HepG2 (cell line): ENCODE data around the gene ZC3H7B. TPM values are rescaled to one million over a fixed set of nuclear protein-coding genes. Genes with fewer than 3 reads are reported as not detected.
A peak's percentile ranks its signal among the peaks of the same experiment; 100 is the strongest.

Experiments
- ATAC-seq: fragments of 200-7000 bp; cut with Tn5 transposase; 3 replicates; pipeline ENCODE4 v1.9.1; 2020; ENCODE audit warnings: mild to moderate bottlenecking, moderate library complexity
- BruUV-seq: library from RNA; stranded (reverse); fragments of 400-500 nt; replicated peaks from 2 replicates; lab custom pipeline; 2021; lab: Mats Ljungman, UMichigan
- CTCF ChIA-PET: fragments of 300-600 bp; formaldehyde crosslinking; extraction: SDS; loops from one replicate; lab custom pipeline; 2021; ENCODE audit warnings: low total read pairs, inconsistent platforms, low intra/inter-chr PET ratio; lab: Yijun Ruan, JAX
- POLR2A ChIA-PET: fragments of 350-600 bp; sonication (Branson Sonifier 250); formaldehyde crosslinking; loops from one replicate; lab custom pipeline; 2020; ENCODE audit warnings: antibody characterized with exemption, inconsistent platforms; lab: Yijun Ruan, JAX
- DNase-seq: peaks from one replicate; pipeline ENCODE4 v3.0.0-alpha.2; 2015; ENCODE audit warnings: low spot score
- FAIRE-seq: peaks from 3 replicates; lab custom pipeline; 2011; peaks lifted over from hg19 to GRCh38; lab: Jason Lieb, UNC
- H2AFZ ChIP-seq: one replicate; pipeline ENCODE4 v1.6.1; 2011; ENCODE audit warnings: low read length, inconsistent platforms
- H3K27ac ChIP-seq: fragments of 300-600 bp; 3 replicates; pipeline ENCODE4 v1.8.0; 2011; ENCODE audit warnings: mixed run types, mild to moderate bottlenecking, mixed read lengths, low read length, inconsistent platforms; ENCODE audit not compliant: insufficient read depth; ENCODE audit errors: extremely low read length
- H3K27me3 ChIP-seq, 2 experiments: fragments of 200-600 bp in 1 of 2; 2 replicates in 1 of 2; 3 replicates in 1 of 2; pipeline versions ENCODE4 v1.6.0 to v1.8.0; 2011; ENCODE audit warnings: low read length in 2 of 2, mild to moderate bottlenecking in 2 of 2, moderate library complexity in 2 of 2, inconsistent platforms in 1 of 2; ENCODE audit not compliant: insufficient read depth in 2 of 2, control insufficient read depth in 1 of 2
- H3K36me3 ChIP-seq, 2 experiments: fragments of 200-600 bp in 1 of 2; replicated peaks in 1 of 2; 2 replicates in 1 of 2; 3 replicates in 1 of 2; pipeline versions ENCODE4 v1.5.1 to v1.8.0; 2011; ENCODE audit warnings: low read length in 2 of 2, inconsistent platforms in 1 of 2; ENCODE audit not compliant: insufficient read depth in 2 of 2, control insufficient read depth in 1 of 2
- H3K4me1 ChIP-seq: 2 replicates; pipeline ENCODE4 v1.5.1; 2012; ENCODE audit warnings: low read length, inconsistent platforms; ENCODE audit not compliant: insufficient read depth
- H3K4me2 ChIP-seq: 2 replicates; pipeline ENCODE4 v1.6.0; 2011; ENCODE audit warnings: low read depth, low read length, inconsistent platforms
- H3K4me3 ChIP-seq, 3 experiments: fragments of 200-600 bp in 1 of 3; sonication (generic), shearing (Covaris generic) in 1 of 3; replicated peaks in 1 of 3; 2 replicates each; pipeline ENCODE4 v1.5.1; 2011 to 2016; ENCODE audit warnings: low read length in 3 of 3, inconsistent platforms in 2 of 3, low read depth in 2 of 3, mild to moderate bottlenecking in 2 of 3, control low read depth in 1 of 3, mixed read lengths in 1 of 3; ENCODE audit not compliant: insufficient read depth in 1 of 3
- H3K79me2 ChIP-seq: one replicate; pipeline ENCODE4 v1.6.1; 2011; ENCODE audit warnings: low read length, inconsistent platforms; ENCODE audit not compliant: insufficient read depth
- H3K9ac ChIP-seq: 2 replicates; pipeline ENCODE4 v1.6.0; 2011; ENCODE audit warnings: mild to moderate bottlenecking, low read depth, low read length, inconsistent platforms; ENCODE audit not compliant: insufficient read depth
- H3K9me3 ChIP-seq: 2 replicates; pipeline ENCODE4 v1.5.1; 2012; ENCODE audit warnings: mild to moderate bottlenecking, low read length
- H4K20me1 ChIP-seq: 2 replicates; pipeline ENCODE4 v1.6.0; 2011; ENCODE audit warnings: inconsistent platforms, mild to moderate bottlenecking, low read length, moderate library complexity; ENCODE audit not compliant: insufficient read depth
- AGO2 ChIP-seq: fragments of 200-400 bp; formaldehyde crosslinking; optimal IDR thresholded peaks from 2 replicates; pipeline ENCODE3; 2017; ENCODE audit warnings: mild to moderate bottlenecking, low read depth, low read length, moderate library complexity
- EED ChIP-seq: sonication (generic); formaldehyde crosslinking; IDR thresholded peaks from 2 replicates; pipeline ENCODE4 v1.5.0; 2020; ENCODE audit warnings: mild to moderate bottlenecking, missing genetic modification reagents
- HOXA3 ChIP-seq: sonication (generic); formaldehyde crosslinking; IDR thresholded peaks from 2 replicates; pipeline ENCODE4 v1.5.0; 2020; ENCODE audit warnings: missing genetic modification reagents
- ZBTB20 ChIP-seq: sonication (generic); formaldehyde crosslinking; IDR thresholded peaks from 2 replicates; pipeline ENCODE4 v1.8.1; 2023; ENCODE audit warnings: missing genetic modification reagents, low read depth, mild to moderate bottlenecking, borderline replicate concordance
- WGBS: methylation state at CpG from one replicate; pipeline ENCODE4 v1.1.6; 2017; ENCODE audit warnings: low lambda C conversion rate; 5-methylcytosine and 5-hydroxymethylcytosine counted together
- in situ Hi-C: cut with HindIII; loops from 2 replicates; pipeline ENCODE4 v1.10.0; 2017; ENCODE audit warnings: low pct_unique_long_range_greater_than_20kb; ENCODE audit not compliant: extremely low pct_ligation_motif_present
- intact Hi-C: fragments of 100-400 bp; cut with micrococcal nuclease; formaldehyde crosslinking; loops from one replicate; pipeline ENCODE4 v1.10.0; 2022; ENCODE audit not compliant: unreplicated experiment
- polyA plus RNA-seq, 8 experiments: library from polyadenylated mRNA; depleted of rRNA in 3 of 8; stranded (reverse) in 7 of 8; unstranded in 1 of 8; fragments of >200 nt; fragmentation: Illumina TruSeq in 4 of 8; extraction: Trizol in 4 of 8; gene quantifications; 2 replicates each; pipeline versions ENCODE4 v1.2.1 to v1.2.3, GENCODE V29; 2011 to 2016; ENCODE audit warnings: low read depth in 4 of 8, missing spikeins in 1 of 8, mixed read lengths in 1 of 8; ENCODE audit not compliant: insufficient read depth in 1 of 8
- total RNA-seq, 5 experiments: library from RNA; depleted of rRNA; stranded (reverse); fragments of >200 nt; fragmentation: Illumina TruSeq; extraction: Trizol; gene quantifications; 2 replicates each; pipeline ENCODE4 v1.2.3, GENCODE V29; 2016; ENCODE audit warnings: low read depth in 1 of 5
- TF ChIP-seq, protein P1 (sequence below): sonication (generic); formaldehyde crosslinking; IDR thresholded peaks from 2 replicates; pipeline ENCODE4 v1.4.0; 2020; ENCODE audit warnings: missing genetic modification reagents; ENCODE audit errors: not compliant biosample characterization

The ZC3H7B gene
- total and polyA plus RNA-seq, 2 of the 13 experiments (the other 11 are each of a cell fraction or from before 2014, with no cell fraction given) = 26.4 to 37.2 TPM

GRCh38 chr22:41355895-41356294 lies 54.6 kb downstream of the ZC3H7B start:
- in situ Hi-C loops = no loop called here
- 97% methylated on average over 17 of the region's 17 CpGs for WGBS
- H3K36me3 ChIP-seq = peaks cover 29 to 63% of the 10 kb centered on the region in 2 experiments

GRCh38 chr22:41356430-41357028 lies 55.2 kb downstream of the ZC3H7B start:
- H3K27me3 ChIP-seq = no peaks in the 10 kb centered on the region
- H3K4me2 ChIP-seq = no peak overlapping the region
- H3K4me3 ChIP-seq = no peak overlapping the region
- ChIA-PET CTCF (no interaction called here), POLR2A (no interaction called here)
- H3K9me3 ChIP-seq = no peaks in the 10 kb centered on the region
- peaks cover 21% of the 10 kb centered on the region for H3K4me1 ChIP-seq
- DNase-seq = no peak
- TF ChIP-seq, protein P1, sequence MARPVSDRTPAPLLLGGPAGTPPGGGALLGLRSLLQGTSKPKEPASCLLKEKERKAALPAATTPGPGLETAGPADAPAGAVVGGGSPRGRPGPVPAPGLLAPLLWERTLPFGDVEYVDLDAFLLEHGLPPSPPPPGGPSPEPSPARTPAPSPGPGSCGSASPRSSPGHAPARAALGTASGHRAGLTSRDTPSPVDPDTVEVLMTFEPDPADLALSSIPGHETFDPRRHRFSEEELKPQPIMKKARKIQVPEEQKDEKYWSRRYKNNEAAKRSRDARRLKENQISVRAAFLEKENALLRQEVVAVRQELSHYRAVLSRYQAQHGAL (CRISPR knock-in tag) = no peak
- TF ChIP-seq ZBTB20 (CRISPR knock-in tag) (no peak), HOXA3 (CRISPR knock-in tag) (no peak), AGO2 (peak; percentile 70)
- TF ChIP-seq, all 625 proteins: peak for 1
- intact Hi-C loops (no loop called here), in situ Hi-C loops (no loop called here)
- Histone ChIP-seq H4K20me1 (no peaks in the 10 kb centered on the region), H3K27ac (no peak overlapping the region), H3K36me3 (peaks cover 24 to 57% of the 10 kb centered on the region in 2 experiments), H2AFZ (no peak overlapping the region), H3K79me2 (no peaks in the 10 kb centered on the region), H3K9ac (no peak overlapping the region)
- FAIRE-seq = no peak
- no peak for ATAC-seq
- BruUV-seq = TSS peak; percentile 25
- WGBS = 100% methylated on average over 4 of the region's 25 CpGs

More at GRCh38 chr22:41355895-41356294, 54.6 kb downstream of the ZC3H7B start:
- H2AFZ ChIP-seq = no peak overlapping the region
- no peak for ATAC-seq
- FAIRE-seq = no peak
- no peaks in the 10 kb centered on the region for H3K79me2 ChIP-seq
- no peaks in the 10 kb centered on the region for H3K27me3 ChIP-seq
- H3K4me3 ChIP-seq = no peak overlapping the region
- BruUV-seq = no TSS peak
- ChIA-PET POLR2A (no interaction called here), CTCF (no interaction called here)
- intact Hi-C loops = no loop called here
- H3K27ac ChIP-seq = no peak overlapping the region
- peaks cover 18% of the 10 kb centered on the region for H3K4me1 ChIP-seq
- H3K9me3 ChIP-seq = no peaks in the 10 kb centered on the region
- no peak for TF ChIP-seq EED (CRISPR knock-in tag)
- H4K20me1 ChIP-seq = no peaks in the 10 kb centered on the region
- H3K4me2 ChIP-seq = no peak overlapping the region
- DNase-seq = no peak
- H3K9ac ChIP-seq = no peak overlapping the region
